ENCODE measurements around the gene PPBP. TPM values are rescaled to one million over a fixed set of nuclear protein-coding genes. Genes with fewer than 3 reads are reported as not detected.
A peak's percentile ranks its signal among the peaks of the same experiment; 100 is the strongest.

The PPBP gene, protein sequence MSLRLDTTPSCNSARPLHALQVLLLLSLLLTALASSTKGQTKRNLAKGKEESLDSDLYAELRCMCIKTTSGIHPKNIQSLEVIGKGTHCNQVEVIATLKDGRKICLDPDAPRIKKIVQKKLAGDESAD
- 100 to 1,000 TPM in 1 of 6 donors, 10 to 100 TPM in 5; 32.9 to 154 (median 84.7) TPM for polyA plus RNA-seq (ENCODE audit: low read depth in 6 of 6)

GRCh38 chr4:73988061-73988460 is at the start of gene PPBP:
PPBP (minus strand) TSS chr4:73988190; CDS start chr4:73988103, 87 bp downstream.
- Mint-ChIP-seq H3K36me3 (no peaks in the 10 kb centered on the region), H3K27me3 (peaks cover 8% of the 10 kb centered on the region in 3 donors), H3K27ac (no peak within 1 kb of the TSS)

GRCh38 chr4:74037076-74037955 is 49.3 kb upstream of the PPBP start:
- DNase-seq (no peak), ATAC-seq (ENCODE audit: low read depth in 2 of 2) (peak in 1 of 2 donors; percentile 31)
- Mint-ChIP-seq H3K9me3 (peaks cover 0 to 3% (median 0%) of the 10 kb centered on the region in 7 donors), H3K27me3 (peaks cover 36 to 58% (median 46%) of the 10 kb centered on the region in 3 donors), H3K27ac (peak overlapping the region in 2 of 6 donors; percentile 34 to 64), H3K4me3 (peak overlapping the region in 7 of 8 donors; percentile 78 to 93 (median 88)), H3K4me1 (peaks cover 11 to 22% (median 21%) of the 10 kb centered on the region in 3 donors), H3K36me3 (no peaks in the 10 kb centered on the region)

More at GRCh38 chr4:73988061-73988460, at the start of gene PPBP:
- Mint-ChIP-seq H3K4me1 (no peaks in the 10 kb centered on the region), H3K9me3 (peaks cover 0 to 1% (median 0%) of the 10 kb centered on the region in 7 donors), H3K4me3 (no peak within 1 kb of the TSS)
- no peak for ATAC-seq (ENCODE audit: low read depth in 2 of 2)
- DNase-seq = no peak

- Mint-ChIP-seq H3K9me3 (peaks cover 0 to 4% (median 2%) of the 10 kb centered on the region in 7 donors), H3K27ac (no peak overlapping the region), H3K36me3 (no peaks in the 10 kb centered on the region), H3K4me1 (peaks cover 5 to 13% (median 12%) of the 10 kb centered on the region in 3 donors), H3K4me3 (no peak overlapping the region), H3K27me3 (peaks cover 13 to 23% (median 20%) of the 10 kb centered on the region in 3 donors)
- DNase-seq (no peak), ATAC-seq (ENCODE audit: low read depth in 2 of 2) (no peak)
Measured at GRCh38 chr4:74033739-74034138, 45.7 kb upstream of the PPBP start.

DNA sequence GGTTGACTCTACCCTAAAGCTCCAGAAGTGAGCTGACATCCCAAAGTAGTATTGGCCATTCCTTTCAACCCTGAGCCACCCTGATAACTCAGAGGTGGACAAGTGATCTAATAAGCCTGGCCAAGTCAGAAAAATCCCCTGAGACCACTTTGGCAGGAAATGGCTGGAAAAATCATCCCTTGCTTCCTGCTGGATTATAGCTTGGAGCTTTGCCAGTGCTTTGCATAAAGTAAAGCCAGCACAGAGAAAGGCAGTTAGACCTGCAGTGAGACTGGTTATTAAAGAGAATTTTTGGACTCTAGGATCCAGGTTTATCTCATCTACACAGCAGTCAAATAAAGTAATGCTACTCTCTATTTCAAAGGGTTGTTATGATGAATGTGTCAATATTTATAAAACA is 44.1 kb upstream of the PPBP start:
- peaks cover 0 to 10% (median 3%) of the 10 kb centered on the region in 7 donors for H3K9me3 Mint-ChIP-seq
- ATAC-seq (ENCODE audit: low read depth in 2 of 2) (no peak), DNase-seq (no peak)
- no peaks in the 10 kb centered on the region for H3K36me3 Mint-ChIP-seq
- H3K4me3 Mint-ChIP-seq = no peak overlapping the region
- H3K4me1 Mint-ChIP-seq = peaks cover 0 to 1% (median under 1%) of the 10 kb centered on the region in 3 donors
- H3K27ac Mint-ChIP-seq = no peak overlapping the region
- peaks cover 7 to 10% (median 8%) of the 10 kb centered on the region in 3 donors for H3K27me3 Mint-ChIP-seq

GRCh38 chr4:74031576-74031975 is 43.6 kb upstream of the PPBP start:
- Mint-ChIP-seq H3K27ac (no peak overlapping the region), H3K4me3 (no peak overlapping the region), H3K9me3 (peaks cover 0 to 12% (median 3%) of the 10 kb centered on the region in 7 donors), H3K36me3 (no peaks in the 10 kb centered on the region), H3K4me1 (no peaks in the 10 kb centered on the region), H3K27me3 (peaks cover 7 to 9% (median 8%) of the 10 kb centered on the region in 3 donors)
- ATAC-seq (ENCODE audit: low read depth in 2 of 2) (no peak), DNase-seq (no peak)

DNA sequence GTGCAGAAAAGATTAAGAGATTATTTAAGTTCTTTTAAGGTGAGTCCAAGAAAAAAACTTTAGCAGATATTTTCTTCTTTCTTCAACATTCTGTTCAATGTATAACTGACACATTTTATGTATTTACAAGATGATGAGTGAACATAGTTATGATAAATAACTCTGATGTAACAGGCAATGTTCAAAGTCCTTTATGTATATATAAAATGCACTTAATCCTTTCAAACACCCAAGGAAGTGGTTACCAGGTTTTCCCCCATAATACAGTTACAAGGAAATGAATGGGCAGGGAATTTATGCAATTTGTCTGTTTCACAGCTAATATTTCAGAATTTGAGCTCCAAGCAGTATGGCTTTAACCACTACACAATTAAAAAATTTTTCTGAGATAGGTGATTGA is 42.3 kb upstream of the PPBP start:
- Mint-ChIP-seq H3K27me3 (peaks cover 7 to 9% (median 8%) of the 10 kb centered on the region in 3 donors), H3K9me3 (peaks cover 0 to 24% (median 5%) of the 10 kb centered on the region in 7 donors), H3K4me3 (no peak overlapping the region), H3K27ac (no peak overlapping the region), H3K4me1 (no peaks in the 10 kb centered on the region), H3K36me3 (no peaks in the 10 kb centered on the region)
- DNase-seq (no peak), ATAC-seq (ENCODE audit: low read depth in 2 of 2) (no peak)

DNA sequence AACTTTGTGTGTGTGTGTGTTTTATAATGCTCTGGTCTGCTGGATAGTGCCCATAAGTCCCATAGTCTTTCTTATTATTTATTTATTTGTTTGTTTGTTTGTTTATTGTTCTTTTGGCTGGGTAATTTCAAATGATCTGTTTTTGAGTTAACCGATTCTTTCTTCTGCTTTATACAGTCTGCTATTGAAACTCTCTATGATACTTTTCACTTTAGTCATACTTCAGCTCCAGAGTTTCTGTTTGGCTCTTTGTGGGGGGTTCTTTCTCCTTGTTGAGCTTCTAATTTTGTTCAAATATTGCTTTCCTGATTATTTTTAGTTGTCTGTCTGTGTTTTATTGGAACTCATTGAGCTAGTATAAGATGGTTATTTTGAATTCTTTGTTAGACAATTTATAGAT is 40.5 kb upstream of the PPBP start:
- DNase-seq = no peak
- no peaks in the 10 kb centered on the region for H3K36me3 Mint-ChIP-seq
- no peaks in the 10 kb centered on the region for H3K4me1 Mint-ChIP-seq
- ATAC-seq (ENCODE audit: low read depth in 2 of 2) = no peak
- H3K27ac Mint-ChIP-seq = no peak overlapping the region
- H3K4me3 Mint-ChIP-seq = no peak overlapping the region
- H3K9me3 Mint-ChIP-seq = peaks cover 0 to 24% (median 5%) of the 10 kb centered on the region in 7 donors
- H3K27me3 Mint-ChIP-seq = peaks cover 7 to 9% (median 8%) of the 10 kb centered on the region in 3 donors

DNA sequence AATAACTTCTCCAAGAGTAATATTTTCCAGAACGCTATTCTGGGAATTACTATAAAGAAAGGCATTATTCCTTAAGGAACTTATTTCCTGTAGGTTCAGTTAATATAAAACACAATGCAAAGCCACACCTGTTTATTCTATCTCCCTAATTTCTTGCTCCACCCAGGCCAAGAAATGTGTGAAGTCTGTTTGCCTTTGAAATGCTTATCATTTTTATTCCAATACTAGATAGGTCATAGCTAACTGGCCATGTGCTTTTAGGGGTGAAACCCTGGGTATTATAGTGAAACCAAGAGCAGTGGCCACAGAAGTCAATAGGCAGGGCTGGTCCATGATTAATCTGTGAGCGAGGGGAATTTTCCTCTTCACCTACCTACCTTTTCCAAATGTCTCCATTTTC is 35.7 kb upstream of the PPBP start:
- DNase-seq (no peak), ATAC-seq (ENCODE audit: low read depth in 2 of 2) (no peak)
- no peaks in the 10 kb centered on the region for H3K27me3 Mint-ChIP-seq
- no peaks in the 10 kb centered on the region for H3K4me1 Mint-ChIP-seq
- no peaks in the 10 kb centered on the region for H3K36me3 Mint-ChIP-seq
- H3K27ac Mint-ChIP-seq = peak overlapping the region in 1 of 6 donors; percentile 56
- peaks cover 1 to 21% (median 4%) of the 10 kb centered on the region in 7 donors for H3K9me3 Mint-ChIP-seq
- H3K4me3 Mint-ChIP-seq = no peak overlapping the region

- Mint-ChIP-seq H3K9me3 (peaks cover 0 to 12% (median 3%) of the 10 kb centered on the region in 7 donors), H3K27ac (no peak overlapping the region), H3K36me3 (no peaks in the 10 kb centered on the region), H3K4me3 (no peak overlapping the region), H3K4me1 (no peaks in the 10 kb centered on the region), H3K27me3 (peaks cover 0 to 4% (median 0%) of the 10 kb centered on the region in 3 donors)
- no peak for DNase-seq
- ATAC-seq (ENCODE audit: low read depth in 2 of 2) = no peak
Measured at GRCh38 chr4:74021601-74022000, 33.6 kb upstream of the PPBP start.

DNA sequence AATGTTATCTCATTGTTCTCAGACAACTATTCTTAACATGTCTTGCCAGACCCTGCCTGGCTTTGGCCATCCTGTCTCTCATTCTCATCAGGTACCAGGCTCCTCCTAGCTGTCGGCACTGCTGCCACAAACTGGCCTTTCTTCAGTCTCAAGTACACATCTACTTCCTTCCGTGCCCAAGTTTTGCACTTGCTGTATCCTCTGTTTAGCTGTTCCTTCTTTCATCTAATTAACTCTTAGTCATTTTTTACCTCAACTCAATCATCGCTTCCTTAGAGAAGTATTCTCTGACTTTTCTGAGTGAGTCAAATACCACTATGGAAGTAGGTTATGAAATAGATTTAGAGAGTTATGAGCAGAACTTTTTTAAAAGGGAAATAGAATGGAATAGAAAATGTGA is 30.8 kb upstream of the PPBP start:
- DNase-seq (no peak), ATAC-seq (ENCODE audit: low read depth in 2 of 2) (no peak)
- Mint-ChIP-seq H3K9me3 (peaks cover 0 to 3% (median 0%) of the 10 kb centered on the region in 7 donors), H3K4me1 (no peaks in the 10 kb centered on the region), H3K27ac (no peak overlapping the region), H3K36me3 (no peaks in the 10 kb centered on the region), H3K27me3 (peaks cover 0 to 7% (median 0%) of the 10 kb centered on the region in 3 donors), H3K4me3 (no peak overlapping the region)

DNA sequence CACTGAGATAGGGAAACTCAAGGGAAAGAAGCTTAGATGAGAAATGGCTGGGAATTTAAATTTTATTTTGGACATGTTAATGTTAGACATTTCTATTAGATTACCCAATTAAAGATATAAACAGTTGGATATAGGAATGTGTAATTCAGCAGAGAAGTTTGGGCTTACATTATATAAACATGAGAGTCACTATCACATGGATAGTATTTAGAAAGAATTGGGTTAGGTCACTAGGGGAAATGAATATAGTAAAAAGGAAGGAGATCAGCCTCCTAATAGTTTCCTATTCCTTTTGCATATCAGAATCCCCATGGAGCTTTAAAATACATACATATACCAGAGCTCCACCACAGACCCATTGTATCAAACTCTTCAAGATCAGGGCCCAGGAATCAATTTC is 30.1 kb upstream of the PPBP start:
- H3K9me3 Mint-ChIP-seq = peaks cover 0 to 3% (median 2%) of the 10 kb centered on the region in 7 donors
- no peaks in the 10 kb centered on the region for H3K36me3 Mint-ChIP-seq
- DNase-seq = no peak
- H3K4me1 Mint-ChIP-seq = no peaks in the 10 kb centered on the region
- H3K27ac Mint-ChIP-seq = no peak overlapping the region
- peaks cover 0 to 12% (median 0%) of the 10 kb centered on the region in 3 donors for H3K27me3 Mint-ChIP-seq
- no peak overlapping the region for H3K4me3 Mint-ChIP-seq
- ATAC-seq (ENCODE audit: low read depth in 2 of 2) = no peak

GRCh38 chr4:74016068-74016467 is 28.1 kb upstream of the PPBP start:
- Mint-ChIP-seq H3K27me3 (peaks cover 0 to 12% (median 2%) of the 10 kb centered on the region in 3 donors), H3K9me3 (peaks cover 0 to 3% (median 2%) of the 10 kb centered on the region in 7 donors), H3K4me1 (no peaks in the 10 kb centered on the region), H3K4me3 (no peak overlapping the region), H3K36me3 (no peaks in the 10 kb centered on the region), H3K27ac (no peak overlapping the region)
- DNase-seq = no peak
- ATAC-seq (ENCODE audit: low read depth in 2 of 2) = peak in 1 of 2 donors; percentile 30

DNA sequence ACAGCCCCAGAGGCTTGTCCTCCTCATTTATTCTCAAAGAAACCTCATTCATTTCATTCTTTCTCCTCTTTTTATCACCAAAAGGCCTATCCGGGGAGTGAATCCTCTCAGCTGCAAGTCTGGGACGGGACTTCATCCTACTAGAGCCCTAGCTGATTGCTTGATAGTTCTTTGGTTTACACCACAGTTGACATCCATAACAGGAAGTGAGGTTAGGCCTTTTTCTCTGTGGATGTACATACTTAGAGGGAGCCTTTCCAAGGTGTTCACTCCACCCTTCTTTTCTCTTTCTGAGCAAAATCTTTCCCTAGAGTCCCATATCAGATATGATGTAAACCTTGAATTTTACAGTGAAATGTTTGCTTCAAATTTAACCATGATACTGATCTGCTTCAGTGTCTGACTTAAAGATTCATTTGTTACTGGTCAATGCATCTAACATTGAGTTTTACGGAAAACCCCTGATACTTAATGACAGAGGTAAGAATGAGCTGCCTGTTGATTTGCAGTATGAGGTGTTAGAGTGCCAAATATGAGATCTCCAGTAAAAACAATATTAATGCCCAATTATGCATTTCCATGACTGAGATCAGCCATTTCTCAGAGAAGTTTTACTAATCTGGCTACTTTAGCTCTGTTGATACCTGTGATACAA is 27.3 kb upstream of the PPBP start:
- H3K27me3 Mint-ChIP-seq = peaks cover 6 to 12% (median 7%) of the 10 kb centered on the region in 3 donors
- H3K4me3 Mint-ChIP-seq = no peak overlapping the region
- DNase-seq = no peak
- no peak overlapping the region for H3K27ac Mint-ChIP-seq
- no peaks in the 10 kb centered on the region for H3K4me1 Mint-ChIP-seq
- H3K9me3 Mint-ChIP-seq = peaks cover 0 to 5% (median 2%) of the 10 kb centered on the region in 7 donors
- ATAC-seq (ENCODE audit: low read depth in 2 of 2) = no peak
- no peaks in the 10 kb centered on the region for H3K36me3 Mint-ChIP-seq
